ENCODE data around the gene MRPL41.
"Not testable (repeated sequence)": the region's sequence is repeated elsewhere in the genome, so short reads cannot be mapped to it uniquely, and the experiment has no call there.

The MRPL41 gene

DNA sequence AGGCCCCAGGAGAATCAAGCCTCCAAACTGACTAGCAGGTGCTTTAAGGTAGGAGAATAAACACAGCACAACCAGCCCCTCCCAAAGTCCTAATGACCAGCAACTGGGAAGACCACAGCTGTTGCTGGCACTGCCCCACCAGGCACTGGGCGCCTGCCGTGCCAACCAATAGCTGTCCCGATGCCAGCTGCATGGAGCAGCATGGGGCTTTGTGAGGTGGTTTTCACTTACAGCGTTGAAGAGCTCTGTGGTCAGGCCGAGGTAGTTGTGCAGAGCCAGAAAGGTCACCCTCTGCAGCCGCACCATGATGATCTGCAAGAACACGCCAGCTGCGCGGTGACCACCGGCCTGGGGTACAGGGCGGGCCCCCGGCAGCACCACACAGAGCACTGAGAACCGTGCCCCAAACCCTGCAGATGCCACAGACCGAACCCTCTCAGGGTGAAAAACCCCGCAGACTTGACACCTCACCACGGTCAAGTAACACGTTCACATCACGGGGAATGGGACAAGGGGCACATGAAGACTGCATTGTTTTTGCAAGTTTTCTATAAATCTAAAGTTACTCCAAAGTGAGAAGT is 30.2 kb upstream of the MRPL41 start:
- in situ Hi-C loops (cut with HindIII; ENCODE audit: low sequenced_read_pairs): no loop called here

DNA sequence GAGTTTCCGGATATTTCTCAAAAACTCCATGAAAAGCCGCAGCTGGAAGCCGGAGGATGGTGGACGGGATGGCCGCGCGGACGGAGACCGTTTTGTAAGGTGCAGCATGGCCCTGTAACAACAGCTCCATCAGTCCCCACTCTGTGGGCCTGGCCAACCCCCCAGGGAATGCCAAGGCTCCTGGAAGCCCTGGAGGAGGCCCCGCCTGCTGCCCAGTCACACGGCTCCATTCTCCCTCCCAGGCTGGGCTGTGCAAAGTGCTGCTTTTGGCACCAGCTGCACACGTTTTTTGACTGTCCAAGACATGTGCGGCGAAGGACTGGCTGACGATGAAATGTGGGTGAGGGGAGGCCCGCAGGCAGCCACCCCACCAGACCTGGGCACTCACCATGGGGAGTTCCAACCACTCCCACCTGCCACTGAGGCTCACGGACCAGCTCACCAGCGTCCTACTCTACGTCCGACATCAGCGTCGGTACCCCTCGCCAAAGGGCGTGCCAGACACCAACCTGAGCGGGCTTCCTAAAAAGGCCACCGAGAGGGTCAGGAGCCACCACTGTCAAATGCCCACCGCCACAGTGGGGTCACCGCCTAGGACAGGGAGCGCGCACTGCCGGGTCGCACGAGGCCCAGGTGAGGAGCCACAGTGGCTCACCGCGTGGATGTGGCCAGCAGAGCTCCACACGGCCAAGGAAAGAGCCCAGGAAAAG is 28.8 kb upstream of the MRPL41 start:
- in situ Hi-C loops (cut with HindIII; ENCODE audit: low sequenced_read_pairs): no loop called here

DNA sequence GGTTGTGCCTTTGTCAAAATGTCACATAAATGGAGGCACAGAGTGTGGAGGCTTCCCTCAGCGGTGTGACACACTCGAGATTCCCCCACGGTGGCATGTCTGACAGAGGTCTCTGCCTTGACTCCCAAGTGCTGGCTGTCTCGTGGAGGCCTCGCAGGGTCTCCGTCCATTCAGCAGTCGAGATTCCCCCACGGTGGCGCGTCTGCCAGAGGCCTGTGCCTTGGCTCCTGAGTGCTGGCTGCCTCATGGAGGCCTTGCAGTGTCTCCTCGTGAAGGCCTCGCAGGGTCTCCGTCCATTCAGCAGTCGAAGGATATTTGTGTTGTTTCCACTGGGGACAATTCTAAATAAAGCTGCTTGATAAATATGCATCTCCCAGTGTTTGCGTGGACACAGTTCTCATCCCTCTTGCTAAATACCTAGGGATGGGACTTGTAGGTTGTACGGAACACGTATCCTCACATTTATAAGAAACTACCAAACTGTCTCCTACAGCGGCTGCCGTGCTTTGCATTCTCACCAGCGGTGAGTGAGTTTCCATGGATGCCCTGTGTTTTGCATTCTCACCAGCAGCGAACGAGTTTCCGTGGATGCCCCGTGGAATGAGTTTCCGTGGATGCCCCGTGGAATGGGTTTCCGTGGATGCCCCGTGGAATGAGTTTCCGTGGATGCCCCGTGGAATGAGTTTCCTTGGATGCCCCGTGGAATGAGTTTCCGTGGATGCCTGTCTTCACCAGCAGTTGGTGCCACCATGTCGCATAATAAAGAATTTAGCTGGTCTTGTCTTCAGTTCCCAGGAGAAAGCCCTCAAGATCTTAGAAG is 27.3 kb upstream of the MRPL41 start:
- in situ Hi-C loops (cut with HindIII; ENCODE audit: low sequenced_read_pairs): no loop called here

DNA sequence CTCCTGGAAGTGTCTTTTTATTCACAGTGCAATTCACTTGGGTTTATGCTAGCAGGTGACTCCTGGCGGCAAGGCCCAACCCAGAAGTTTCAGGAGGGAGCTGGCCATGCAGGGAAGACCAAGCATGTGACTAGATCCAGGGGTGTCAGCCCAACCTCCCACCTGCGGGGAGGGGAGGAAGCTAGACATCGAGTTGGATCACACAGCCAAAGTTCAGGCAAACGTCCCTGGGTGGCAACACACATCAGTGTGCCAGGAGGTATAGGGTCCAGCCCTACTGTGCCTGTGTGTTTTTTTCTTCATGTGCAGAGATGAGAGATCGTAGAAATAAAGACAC is 26.7 kb upstream of the MRPL41 start:
- in situ Hi-C loops (cut with HindIII; ENCODE audit: low sequenced_read_pairs): no loop called here

DNA sequence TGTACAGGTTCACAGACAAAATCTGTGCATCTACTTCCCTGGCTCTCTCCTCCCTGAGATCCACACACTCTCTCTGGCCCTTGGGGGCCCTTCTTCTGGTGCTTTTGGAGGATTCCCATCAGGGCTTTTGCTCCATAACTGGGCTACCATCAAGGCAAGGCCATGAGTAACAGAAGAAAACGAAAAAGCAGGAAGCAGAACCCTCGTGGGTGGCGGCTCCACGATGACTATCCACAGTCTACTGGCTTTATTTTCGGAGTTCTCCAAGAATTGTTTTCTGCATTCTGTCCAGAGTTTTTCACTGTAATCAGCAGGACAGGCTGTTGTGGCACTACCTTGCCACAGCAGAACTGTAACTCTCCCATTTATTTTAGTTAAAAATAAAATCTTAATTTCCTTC is 21.3 kb upstream of the MRPL41 start:
- in situ Hi-C loops (cut with HindIII; ENCODE audit: low sequenced_read_pairs): no loop called here

DNA sequence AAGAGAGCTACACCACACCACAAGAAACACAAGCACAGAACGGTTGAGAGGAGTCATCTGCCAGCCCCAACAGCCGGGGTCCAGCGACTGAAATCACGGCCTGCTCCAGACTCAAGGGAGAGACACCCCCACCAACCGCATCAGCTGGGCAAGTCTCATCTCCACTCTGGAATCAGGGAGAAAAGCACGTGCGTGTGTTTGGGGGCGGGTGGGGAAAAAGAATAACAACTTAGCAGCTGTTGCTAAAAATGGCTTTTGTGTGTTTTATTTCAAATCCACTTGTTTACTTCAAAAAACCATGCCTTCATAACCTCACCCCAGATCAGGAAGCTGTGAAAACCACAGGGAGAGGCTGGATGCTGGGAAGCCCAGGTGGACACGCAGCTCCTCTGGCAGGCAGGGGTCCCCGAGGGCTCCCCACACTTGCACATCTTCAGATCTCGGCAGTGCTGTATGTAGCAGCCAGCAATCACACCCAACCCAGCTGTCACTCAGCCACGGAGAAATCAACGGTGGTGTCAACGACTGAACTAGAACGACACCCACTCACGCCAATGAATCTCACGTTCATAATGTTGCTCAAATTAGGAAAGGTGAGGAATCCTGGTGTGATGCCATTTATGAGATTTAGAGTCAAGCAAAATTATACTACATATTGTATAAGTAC is 20.4 kb upstream of the MRPL41 start:
- in situ Hi-C loops (cut with HindIII; ENCODE audit: low sequenced_read_pairs): no loop called here

DNA sequence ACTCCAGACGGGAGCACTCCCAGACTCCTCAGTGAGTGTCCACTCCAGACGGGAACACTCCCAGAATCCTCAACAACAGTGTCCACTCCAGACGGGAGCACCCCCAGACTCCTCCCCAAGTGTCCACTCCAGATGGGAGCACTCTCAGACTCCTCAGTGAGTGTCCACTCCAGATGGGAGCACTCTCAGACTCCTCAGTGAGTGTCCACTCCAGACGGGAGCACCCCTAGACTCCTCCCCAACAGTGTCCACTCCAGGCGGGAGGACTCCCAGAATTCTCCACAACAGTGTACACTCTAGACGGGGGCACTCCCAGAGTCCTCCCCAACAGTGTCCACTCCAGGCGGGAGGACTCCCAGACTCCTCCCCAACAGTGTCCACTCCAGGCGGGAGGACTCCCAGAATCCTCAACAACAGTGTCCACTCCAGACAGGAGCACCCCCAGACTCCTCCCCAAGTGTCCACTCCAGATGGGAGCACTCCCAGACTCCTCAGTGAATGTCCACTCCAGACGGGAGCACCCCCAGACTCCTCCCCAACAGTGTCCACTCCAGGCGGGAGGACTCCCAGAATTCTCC is 18.7 kb upstream of the MRPL41 start:
- in situ Hi-C loops (cut with HindIII; ENCODE audit: low sequenced_read_pairs): not testable (repeated sequence)

DNA sequence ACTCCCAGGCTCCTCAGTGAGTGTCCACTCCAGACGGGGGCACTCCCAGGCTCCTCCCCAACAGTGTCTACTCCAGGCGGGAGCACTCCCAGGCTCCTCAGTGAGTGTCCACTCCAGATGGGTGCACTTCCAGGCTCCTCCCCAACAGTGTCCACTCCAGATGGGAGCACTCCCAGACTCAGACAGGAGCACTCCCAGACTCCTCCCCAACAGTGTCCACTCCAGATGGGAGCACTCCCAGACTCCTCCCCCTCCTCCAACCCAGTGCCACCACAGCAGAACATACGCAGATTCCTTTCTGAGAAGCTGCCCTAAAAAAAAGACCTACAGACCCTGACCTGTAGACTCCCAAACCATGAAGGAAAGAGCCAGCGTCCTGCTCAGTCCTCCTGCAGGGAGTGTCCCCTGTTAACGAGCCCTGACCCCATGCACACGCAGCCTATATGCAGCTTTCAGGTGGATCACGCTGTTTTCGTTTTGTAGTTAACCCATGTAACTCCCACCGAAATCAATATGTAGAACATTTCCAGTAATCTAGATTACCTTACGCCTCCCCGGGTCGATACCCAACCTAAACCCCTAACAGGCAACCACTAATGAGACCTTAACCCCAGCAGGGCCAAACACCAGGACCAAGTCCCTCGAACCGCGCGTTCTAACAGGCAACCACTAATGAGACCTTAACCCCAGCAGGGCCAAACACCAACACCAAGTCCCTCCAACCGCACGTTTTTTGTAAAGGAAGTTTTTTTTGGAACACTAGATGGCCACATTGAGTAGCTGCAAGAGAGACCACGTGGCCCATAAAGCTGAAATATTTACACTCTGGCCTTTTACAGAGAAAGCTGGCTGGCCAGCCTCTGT is 17.2 kb upstream of the MRPL41 start:
- in situ Hi-C loops (cut with HindIII; ENCODE audit: low sequenced_read_pairs): no loop called here

DNA sequence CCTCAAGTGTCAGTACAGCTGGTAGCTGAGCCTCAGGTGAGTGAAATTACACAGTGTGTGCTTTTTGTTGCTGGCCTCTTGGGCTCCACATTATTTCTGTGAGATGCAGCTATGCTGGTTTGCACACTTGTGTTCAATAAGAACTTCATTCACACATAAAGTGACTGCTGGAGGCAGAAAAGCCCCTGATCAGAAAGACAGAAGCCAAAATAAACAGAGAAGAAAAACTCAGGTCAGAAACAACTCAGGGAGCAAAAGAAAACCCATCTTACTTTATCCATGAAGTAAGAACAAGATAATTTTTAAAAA is 16.6 kb upstream of the MRPL41 start:
- in situ Hi-C loops (cut with HindIII; ENCODE audit: low sequenced_read_pairs): no loop called here

DNA sequence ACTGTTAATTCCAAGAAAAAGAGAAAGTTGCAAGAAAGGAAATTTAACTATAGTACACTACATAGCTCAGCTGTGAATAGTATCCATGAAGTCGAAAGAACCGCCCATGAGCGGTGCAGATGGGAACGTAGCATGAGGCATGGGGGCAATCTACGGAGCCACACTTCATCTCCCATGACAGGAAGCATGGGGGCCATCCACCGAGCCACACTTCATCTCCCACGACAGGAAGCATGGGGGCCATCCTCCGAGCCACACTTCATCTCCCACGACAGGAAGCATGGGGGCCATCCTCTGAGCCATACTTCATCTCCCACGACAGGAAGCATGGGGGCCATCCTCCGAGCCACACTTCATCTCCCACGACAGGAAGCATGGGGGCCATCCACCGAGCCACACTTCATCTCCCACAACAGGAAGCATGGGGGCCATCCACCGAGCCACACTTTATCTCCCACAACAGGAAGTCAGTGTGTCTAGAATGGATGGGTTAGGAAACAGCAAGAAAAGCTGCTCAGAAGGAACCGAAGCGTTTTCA is 15.0 kb upstream of the MRPL41 start:
- in situ Hi-C loops (cut with HindIII; ENCODE audit: low sequenced_read_pairs): not testable (repeated sequence)

DNA sequence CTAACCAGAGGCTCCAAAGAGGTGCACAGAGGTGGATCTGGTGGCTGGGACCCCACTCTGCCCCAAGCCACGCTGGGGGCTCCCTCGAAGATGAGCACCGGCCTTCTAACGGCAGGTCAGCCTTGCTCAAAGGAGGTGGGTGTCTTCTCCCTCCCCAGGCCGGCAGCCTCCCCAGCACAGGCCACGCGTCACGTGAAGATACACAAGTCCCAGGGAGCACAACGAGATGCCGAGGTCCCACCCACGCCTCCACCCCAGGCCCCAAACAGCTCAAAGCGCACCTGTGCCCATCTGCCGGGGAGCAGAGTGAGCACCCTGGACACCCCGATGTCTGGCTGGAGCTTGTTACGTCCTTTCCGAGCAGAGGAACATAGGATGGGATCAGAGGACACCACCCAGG is 13.6 kb upstream of the MRPL41 start:
- in situ Hi-C loops (cut with HindIII; ENCODE audit: low sequenced_read_pairs): no loop called here

DNA sequence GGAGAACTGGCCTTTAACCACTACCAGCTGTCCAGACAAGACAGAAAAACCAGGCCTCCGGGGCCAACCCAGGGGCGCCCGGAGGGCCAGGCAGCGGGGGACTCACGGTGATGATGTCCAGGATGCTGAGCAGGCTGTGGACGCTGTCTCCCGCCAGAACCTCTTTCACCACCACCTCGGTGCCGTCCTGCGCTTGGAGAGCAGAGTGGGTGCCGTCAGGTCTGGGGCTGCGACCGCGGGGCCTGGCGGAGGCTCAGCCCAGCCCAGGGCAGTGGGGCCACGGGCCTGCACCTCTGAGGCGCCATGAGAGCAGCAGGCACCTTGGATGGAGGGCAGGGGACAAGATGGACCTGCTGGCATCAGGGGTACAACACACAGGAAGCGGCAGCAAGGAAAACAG is 11.1 kb upstream of the MRPL41 start:
- in situ Hi-C loops (cut with HindIII; ENCODE audit: low sequenced_read_pairs): no loop called here

DNA sequence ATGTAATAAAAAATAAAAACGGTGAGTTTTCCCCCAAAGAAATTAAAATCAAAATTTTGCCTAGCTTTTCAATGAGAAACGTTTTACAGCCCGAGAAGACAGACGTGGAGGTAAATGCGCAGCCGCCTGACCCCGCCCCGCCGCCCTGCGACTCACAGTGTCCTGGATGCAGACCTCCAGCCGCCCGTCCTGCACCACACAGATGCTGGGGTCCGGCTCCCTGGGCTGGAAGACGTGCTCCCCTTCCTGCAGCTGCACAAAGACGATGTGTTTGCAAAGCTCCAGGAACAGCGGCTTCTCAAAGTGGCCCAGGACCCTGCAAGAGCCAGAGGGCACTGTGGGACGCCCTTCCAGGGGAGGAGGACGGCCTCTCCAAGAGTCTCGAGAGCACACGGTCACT is 9.2 kb upstream of the MRPL41 start:
- in situ Hi-C loops (cut with HindIII; ENCODE audit: low sequenced_read_pairs): no loop called here

DNA sequence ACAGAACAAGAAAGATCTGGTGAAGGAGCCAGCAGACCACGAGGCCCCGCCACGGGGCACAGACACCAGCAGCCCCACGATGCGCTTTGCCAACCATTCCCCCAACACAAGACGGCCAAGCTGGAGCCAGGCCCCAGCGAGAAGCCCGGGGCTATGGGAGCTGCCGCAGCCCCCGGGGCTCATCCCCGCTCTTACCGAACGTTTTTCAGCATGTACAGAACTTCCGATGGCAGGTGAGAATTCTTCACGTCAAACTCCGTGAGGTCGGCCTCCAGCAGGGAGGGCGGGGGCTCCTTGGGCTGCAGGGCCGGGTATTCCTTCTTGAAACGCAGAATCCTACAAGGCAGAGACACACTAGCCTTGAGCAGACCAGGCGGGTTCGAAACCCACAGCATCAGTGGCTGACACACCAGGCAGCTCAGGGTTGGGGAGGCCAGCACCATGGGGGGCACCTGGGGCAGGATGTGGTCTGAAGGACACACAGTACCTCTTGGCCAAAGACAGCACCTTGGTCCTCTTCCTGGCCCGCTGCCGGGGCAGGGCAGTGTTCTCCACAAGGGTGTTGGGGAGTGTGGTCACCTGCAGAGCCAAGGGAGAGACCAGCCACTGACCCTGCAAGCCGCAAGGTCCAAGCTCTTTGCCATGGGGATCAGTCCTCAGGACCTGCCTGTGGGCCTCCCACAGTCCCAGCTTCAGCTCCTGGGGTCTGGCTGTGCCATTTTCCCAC is 8.3 kb upstream of the MRPL41 start:
- in situ Hi-C loops (cut with HindIII; ENCODE audit: low sequenced_read_pairs): no loop called here

DNA sequence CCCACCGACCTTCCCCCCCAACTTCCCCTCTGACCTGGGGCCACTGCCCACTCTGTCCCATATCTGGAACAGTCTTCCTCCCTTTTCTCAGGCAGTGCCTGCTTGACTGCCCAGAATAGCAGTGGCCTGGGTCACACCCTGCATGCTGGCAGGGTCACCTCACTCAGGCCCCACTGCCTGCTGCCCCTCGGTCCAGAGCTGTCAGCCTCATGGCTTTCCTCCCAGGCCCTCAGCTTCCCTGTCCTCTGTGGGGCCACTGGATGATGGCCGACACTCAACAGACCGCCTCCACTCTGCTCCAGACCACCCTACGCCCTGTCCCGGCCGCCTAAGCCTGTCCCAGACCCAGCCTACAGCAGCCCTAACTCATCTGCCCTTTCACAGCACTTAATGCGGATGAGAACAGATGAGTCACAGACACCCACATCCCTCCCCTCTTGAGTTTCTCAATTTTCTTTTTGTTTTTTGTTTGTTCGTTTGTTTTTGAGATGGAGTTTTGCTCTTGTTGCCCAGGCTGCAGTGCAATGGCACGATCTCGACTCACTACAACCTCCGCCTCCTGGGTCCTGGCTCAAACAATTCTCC is 7.4 kb upstream of the MRPL41 start:
- in situ Hi-C loops (cut with HindIII; ENCODE audit: low sequenced_read_pairs): no loop called here

DNA sequence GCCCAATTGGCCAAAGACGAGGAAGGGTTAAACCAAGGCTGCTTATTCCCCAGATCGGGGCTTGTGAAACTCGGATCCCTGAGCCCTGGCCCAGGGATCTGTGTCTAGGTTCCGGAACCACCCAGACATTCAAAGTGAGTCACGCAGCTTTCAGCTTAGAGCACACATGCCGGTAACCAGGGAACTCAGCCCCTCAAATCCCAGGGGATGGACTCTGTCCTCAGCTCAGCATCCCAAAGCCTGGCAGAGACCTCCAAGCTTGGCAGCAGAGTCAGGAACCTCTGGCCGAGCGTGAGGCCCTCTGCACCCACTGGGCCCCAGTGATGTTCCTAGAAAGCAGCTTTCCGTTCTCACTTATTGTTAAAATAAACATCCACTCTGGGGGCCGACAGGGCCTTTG is 6.6 kb upstream of the MRPL41 start:
- in situ Hi-C loops (cut with HindIII; ENCODE audit: low sequenced_read_pairs): no loop called here

DNA sequence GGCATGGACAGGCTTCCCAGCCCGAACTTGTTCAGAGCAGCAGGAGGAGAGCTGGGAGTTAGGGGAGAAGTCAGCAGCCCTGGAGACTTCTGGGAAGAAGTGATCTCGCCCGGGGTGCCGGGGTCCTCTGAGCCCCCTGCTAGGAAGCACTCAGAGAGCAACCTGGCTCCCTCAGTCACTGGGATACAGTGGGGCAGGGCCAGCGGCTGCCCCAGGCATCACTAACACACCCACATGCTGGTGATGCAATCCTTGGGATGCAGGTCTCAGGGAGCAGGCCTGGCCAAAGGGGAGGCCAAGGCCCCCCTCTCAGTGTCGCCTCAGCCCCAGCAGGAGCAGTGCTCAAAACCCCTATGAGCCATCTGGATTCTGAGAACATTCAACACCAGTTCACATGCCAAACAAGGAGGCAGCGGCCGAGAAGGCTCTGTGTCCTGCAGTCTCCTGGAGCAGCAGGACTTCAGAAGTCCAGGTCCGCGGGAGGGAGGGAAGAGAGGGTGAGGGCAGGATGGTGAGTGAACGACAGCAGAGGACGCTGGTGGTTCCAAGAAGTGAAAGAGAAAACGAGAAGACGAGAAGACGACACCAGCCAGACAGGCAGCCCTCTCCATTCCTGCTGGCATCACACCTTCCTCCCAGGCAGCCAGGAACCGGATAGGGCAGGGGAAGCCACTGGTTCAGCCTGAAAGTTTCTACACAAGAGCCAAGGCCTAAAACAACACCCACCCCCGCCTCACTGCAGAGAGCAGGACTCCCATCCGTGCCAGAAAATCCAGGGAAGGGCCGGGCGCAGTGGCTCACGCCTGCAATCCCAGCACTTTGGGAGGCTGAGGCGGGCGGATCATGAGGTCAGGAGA is 3.8 kb upstream of the MRPL41 start:
- in situ Hi-C loops (cut with HindIII; ENCODE audit: low sequenced_read_pairs): no loop called here

DNA sequence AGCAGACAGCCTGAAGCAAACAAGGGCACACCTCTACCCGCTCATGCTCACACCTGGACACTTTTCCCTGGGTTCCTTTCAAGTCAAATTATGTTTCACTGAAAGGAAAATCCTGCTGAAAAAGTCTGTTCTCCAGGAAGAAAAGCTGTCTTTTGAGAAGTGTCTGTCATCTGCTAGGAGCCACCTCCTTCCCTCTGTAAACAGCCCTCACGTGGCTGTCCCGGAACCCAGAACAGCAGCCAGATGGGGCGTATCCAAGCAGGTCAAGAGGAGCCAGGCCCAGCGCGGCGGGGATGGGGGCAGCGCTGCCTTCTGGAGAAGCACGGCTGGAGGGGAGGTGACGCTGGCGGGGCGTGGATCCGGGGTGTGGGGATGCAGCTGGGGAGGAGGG is 1.5 kb upstream of the MRPL41 start, which contains the start of gene PNPLA7:
PNPLA7 (minus strand) TSS at position 172 of the 391 bp plus-strand sequence. CDS start 205 bp downstream, outside the sequence.
- in situ Hi-C loops (cut with HindIII; ENCODE audit: low sequenced_read_pairs): no loop called here
